ENCODE data around the gene SAMD11.

DNA sequence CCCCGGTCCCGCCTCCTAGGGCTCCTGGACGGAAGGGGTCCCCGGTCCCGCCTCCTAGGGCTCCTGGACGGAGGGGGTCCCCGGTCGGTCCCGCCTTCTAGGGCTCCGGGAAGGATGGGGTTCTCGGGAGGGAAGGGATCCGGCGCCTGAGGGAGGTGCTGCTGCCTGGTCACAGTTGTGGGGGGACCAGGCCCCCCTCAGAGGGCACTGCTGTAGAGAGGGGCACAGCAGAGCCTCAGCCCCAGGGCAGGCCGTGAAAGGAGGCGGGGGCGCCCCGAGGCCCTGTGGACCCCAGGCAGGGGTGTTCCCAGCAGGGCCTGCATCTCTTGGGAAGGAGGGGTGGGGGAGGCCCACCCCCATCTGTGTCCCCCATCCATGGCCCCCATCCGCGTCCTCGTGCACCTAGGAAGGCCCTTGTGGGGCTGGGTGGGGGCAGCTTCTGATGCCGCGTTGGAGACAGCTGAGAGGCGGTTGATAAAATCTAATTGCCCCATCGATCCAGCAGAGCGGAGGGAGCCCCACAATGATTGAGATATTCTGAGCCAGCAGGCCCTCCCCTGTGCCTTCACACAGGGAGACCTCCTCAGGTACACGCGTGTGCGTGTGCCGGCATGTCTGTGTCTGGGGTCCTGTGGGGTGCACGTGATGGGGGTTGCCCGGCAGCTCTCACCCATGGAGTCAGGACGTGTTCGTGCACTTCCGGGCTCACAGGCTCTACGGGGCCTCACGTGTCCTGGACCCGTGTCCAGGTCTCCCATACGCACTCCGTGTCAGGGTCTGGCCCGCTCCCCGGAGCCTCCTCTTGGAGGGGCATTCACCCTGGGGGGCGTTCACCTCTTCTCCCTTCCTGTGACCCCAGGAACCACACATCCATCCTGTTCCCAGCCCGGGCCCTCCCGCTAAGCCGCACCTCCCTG is 12.9 kb downstream of the SAMD11 start:
- TF ChIP-seq, protein P1, sequence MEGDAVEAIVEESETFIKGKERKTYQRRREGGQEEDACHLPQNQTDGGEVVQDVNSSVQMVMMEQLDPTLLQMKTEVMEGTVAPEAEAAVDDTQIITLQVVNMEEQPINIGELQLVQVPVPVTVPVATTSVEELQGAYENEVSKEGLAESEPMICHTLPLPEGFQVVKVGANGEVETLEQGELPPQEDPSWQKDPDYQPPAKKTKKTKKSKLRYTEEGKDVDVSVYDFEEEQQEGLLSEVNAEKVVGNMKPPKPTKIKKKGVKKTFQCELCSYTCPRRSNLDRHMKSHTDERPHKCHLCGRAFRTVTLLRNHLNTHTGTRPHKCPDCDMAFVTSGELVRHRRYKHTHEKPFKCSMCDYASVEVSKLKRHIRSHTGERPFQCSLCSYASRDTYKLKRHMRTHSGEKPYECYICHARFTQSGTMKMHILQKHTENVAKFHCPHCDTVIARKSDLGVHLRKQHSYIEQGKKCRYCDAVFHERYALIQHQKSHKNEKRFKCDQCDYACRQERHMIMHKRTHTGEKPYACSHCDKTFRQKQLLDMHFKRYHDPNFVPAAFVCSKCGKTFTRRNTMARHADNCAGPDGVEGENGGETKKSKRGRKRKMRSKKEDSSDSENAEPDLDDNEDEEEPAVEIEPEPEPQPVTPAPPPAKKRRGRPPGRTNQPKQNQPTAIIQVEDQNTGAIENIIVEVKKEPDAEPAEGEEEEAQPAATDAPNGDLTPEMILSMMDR (IDR thresholded peaks at IDR 0.05 in 2 of 3, conservative IDR thresholded peaks at IDR 0.05 in 1 of 3; ENCODE audit: borderline replicate concordance in 1 of 3, insufficient read depth in 1 of 3, low read depth in 2 of 3, low read length in 2 of 3), result no peak
- TF ChIP-seq POLR2A (IDR thresholded peaks at IDR 0.05; ENCODE audit: borderline replicate concordance, extremely low read depth, insufficient read depth, insufficient read length) (no peak), REST (IDR thresholded peaks at IDR 0.05; ENCODE audit: low read depth) (no peak), SIN3A (IDR thresholded peaks at IDR 0.05; ENCODE audit: low read depth) (no peak), EZH2 (IDR thresholded peaks at IDR 0.05) (no peak), SRF (IDR thresholded peaks at IDR 0.05; ENCODE audit: low read depth) (no peak), ZFX (IDR thresholded peaks at IDR 0.05) (no peak), YY1 (IDR thresholded peaks at IDR 0.05; ENCODE audit: extremely low read depth, insufficient replicate concordance, low read depth, low read length) (no peak), ZBTB33 (IDR thresholded peaks at IDR 0.05; ENCODE audit: extremely low read depth, insufficient replicate concordance, low read length) (no peak), SP1 (IDR thresholded peaks at IDR 0.05; ENCODE audit: low read depth) (no peak), POLR2AphosphoS5 (IDR thresholded peaks at IDR 0.05; ENCODE audit: low read depth, low read length) (no peak), CEBPB (IDR thresholded peaks at IDR 0.05; ENCODE audit: low read depth) (no peak), JUND (IDR thresholded peaks at IDR 0.05) (no peak)
- TF ChIP-seq, protein P2, sequence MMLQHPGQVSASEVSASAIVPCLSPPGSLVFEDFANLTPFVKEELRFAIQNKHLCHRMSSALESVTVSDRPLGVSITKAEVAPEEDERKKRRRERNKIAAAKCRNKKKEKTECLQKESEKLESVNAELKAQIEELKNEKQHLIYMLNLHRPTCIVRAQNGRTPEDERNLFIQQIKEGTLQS (IDR thresholded peaks at IDR 0.05), result no peak
